ENCODE measurements around the gene WDR31. TPM values are rescaled to one million over a fixed set of nuclear protein-coding genes. Genes with fewer than 3 reads are reported as not detected.
A peak's percentile ranks its signal among the peaks of the same experiment; 100 is the strongest.
"Not testable (repeated sequence)": the region's sequence is repeated elsewhere in the genome, so short reads cannot be mapped to it uniquely, and the experiment has no call there.

The WDR31 gene
- total RNA-seq, 1 donor from 2014 or later = 2.1 TPM

DNA sequence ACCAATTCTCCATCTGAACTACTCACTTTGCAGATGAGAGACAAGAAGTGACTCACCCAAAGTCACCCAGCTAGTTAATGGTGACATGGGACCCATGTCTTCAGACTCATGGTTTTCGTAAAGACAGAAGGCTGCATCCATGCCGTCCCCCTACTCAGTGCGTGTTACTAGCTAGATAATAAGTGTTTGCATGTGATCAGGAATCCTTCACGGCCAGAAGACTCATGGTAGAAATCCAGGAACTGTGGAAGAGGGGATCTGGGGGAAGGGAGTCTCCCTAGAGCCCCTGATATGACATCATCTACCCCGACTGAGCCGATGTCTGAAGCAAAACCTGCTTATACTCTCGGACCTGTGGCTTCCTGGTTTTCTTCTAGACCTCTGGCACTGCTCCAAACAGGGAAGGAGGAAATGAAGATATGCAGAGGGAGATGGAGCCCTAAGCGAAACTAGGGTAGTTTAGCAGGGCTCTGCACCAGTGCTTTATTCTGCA, 40.2 kb downstream of the WDR31 start:
- H3K4me3 ChIP-seq (ENCODE audit: low read length in 3 of 3) = no peak overlapping the region
- peak overlapping the region in 1 of 3 donors; percentile 15 for H3K9ac ChIP-seq (ENCODE audit: low read depth in 1 of 3, low read length in 3 of 3)
- no peaks in the 10 kb centered on the region for H3K4me1 ChIP-seq (ENCODE audit: control insufficient read depth in 3 of 3, insufficient read depth in 3 of 3, low read length in 3 of 3)
- H3K27ac ChIP-seq (ENCODE audit: low read depth, low read length) = no peak overlapping the region
- H3K27me3 ChIP-seq (ENCODE audit: control insufficient read depth in 3 of 3, insufficient read depth in 3 of 3, low read length in 3 of 3) = no peaks in the 10 kb centered on the region
- H3K36me3 ChIP-seq (ENCODE audit: control insufficient read depth in 3 of 3, insufficient read depth in 3 of 3, low read length in 3 of 3) = no peaks in the 10 kb centered on the region
- no peaks in the 10 kb centered on the region for H3K9me3 ChIP-seq (ENCODE audit: control insufficient read depth in 3 of 3, low read length in 3 of 3)

DNA sequence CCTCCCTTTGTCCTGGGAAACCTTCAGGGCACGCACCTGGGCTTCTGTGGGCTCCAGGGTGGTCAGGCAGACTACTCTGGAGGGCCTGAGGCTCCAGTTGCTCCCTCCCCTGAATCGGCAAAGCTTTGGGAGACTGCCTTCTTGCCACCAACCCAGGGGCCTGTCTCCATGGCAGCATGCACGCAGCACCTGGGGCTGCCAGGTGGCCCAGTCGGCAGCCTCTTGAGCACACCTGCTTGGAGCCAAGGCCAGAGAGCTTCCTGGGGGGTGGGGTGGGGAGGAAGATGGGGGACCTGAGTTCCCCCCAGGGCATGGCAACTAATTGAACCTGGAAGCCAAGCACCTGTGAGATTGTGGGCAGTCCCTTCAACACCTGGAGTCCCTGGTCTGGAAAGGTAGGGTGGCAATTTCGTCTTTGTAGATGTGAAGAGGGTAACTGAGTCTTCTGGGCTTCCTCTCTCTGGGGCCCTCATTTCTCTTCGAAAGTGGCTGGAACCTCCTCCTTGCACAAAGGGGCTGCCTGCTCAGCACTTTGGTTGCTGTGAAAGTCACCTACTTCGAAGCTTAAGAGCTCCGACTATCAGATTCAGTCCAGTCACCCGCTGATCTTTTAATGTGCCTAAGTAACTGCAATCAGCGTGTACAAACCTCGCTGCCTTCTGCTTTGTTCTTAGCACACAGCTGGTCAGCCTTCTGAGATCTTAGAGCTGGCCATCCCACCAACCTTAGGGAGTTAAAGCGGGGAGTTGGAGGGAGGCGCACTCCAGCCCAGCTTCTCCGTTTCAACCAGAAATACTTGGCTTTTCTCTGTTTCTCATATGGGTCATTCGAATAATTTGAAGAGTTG, 40.9 kb downstream of the WDR31 start:
- no peaks in the 10 kb centered on the region for H3K4me1 ChIP-seq (ENCODE audit: control insufficient read depth in 3 of 3, insufficient read depth in 3 of 3, low read length in 3 of 3)
- H3K9ac ChIP-seq (ENCODE audit: low read depth in 1 of 3, low read length in 3 of 3) = no peak overlapping the region
- H3K27ac ChIP-seq (ENCODE audit: low read depth, low read length) = no peak overlapping the region
- H3K4me3 ChIP-seq (ENCODE audit: low read length in 3 of 3) = no peak overlapping the region
- peaks cover 0 to under 1% (median 0%) of the 10 kb centered on the region in 3 donors for H3K36me3 ChIP-seq (ENCODE audit: control insufficient read depth in 3 of 3, insufficient read depth in 3 of 3, low read length in 3 of 3)
- H3K9me3 ChIP-seq (ENCODE audit: control insufficient read depth in 3 of 3, low read length in 3 of 3) = no peaks in the 10 kb centered on the region
- no peaks in the 10 kb centered on the region for H3K27me3 ChIP-seq (ENCODE audit: control insufficient read depth in 3 of 3, insufficient read depth in 3 of 3, low read length in 3 of 3)

DNA sequence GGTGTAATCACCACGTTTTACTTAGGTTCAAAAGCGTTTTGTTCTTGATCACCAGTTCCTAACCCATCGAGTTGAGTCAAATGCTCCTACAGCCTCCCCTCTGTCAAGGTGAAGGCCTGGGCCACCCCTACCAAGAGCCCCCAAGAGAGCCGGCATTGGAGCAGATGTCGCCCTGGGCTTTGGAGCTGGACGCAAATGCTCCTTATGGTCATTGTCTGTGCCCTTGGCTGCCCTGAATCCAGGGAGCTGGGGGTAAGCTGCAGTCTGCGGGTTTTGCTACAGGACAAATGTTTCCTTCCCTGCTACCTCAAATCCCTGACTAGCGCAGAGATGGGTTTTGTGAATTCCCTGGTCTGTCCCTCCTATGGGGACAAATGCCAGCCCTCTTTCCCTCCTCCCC, 41.8 kb downstream of the WDR31 start:
- peaks cover 2 to 6% (median 3%) of the 10 kb centered on the region in 3 donors for H3K36me3 ChIP-seq (ENCODE audit: control insufficient read depth in 3 of 3, insufficient read depth in 3 of 3, low read length in 3 of 3)
- H3K27me3 ChIP-seq (ENCODE audit: control insufficient read depth in 3 of 3, insufficient read depth in 3 of 3, low read length in 3 of 3) = no peaks in the 10 kb centered on the region
- H3K27ac ChIP-seq (ENCODE audit: low read depth, low read length) = no peak overlapping the region
- no peak overlapping the region for H3K9ac ChIP-seq (ENCODE audit: low read depth in 1 of 3, low read length in 3 of 3)
- no peak overlapping the region for H3K4me3 ChIP-seq (ENCODE audit: low read length in 3 of 3)
- no peaks in the 10 kb centered on the region for H3K9me3 ChIP-seq (ENCODE audit: control insufficient read depth in 3 of 3, low read length in 3 of 3)
- H3K4me1 ChIP-seq (ENCODE audit: control insufficient read depth in 3 of 3, insufficient read depth in 3 of 3, low read length in 3 of 3) = no peaks in the 10 kb centered on the region

DNA sequence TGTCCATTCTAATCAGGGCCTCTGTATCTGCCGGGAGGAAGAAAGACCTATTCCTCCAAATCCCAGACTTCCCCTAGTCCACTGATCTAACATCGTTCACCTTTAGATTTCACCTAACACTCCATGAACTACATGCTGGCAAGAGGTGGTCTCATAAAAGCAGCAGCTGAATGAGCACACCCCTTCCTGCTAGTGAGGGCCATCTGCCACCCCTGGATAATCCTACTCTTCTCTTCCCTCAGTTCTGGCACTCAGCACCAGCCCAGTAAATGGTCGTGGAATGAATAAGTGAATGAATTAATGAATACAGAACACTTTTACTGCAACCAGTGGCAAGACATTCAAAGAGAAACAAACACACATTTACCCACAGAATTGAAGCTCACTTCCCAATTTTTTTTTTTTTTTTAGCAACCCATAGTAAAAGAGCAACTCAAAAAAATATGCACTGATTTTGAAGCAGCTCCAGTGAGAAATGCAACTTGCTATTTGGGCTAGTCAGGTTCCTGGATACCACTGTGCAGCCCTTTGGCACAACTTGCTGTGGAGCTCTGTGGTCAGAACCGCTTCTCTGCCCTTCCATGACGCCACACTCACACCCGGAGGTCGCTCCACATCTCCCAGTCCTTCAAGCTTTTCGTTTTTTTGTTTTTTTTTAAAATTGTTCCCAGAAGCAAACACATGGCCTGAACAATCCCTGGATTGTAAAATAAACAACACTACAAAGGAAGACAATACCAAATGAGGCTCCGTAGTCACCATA, 43.1 kb downstream of the WDR31 start:
- Histone ChIP-seq H3K4me1 (ENCODE audit: control insufficient read depth in 3 of 3, insufficient read depth in 3 of 3, low read length in 3 of 3) (no peaks in the 10 kb centered on the region), H3K36me3 (ENCODE audit: control insufficient read depth in 3 of 3, insufficient read depth in 3 of 3, low read length in 3 of 3) (peaks cover 8 to 19% (median 10%) of the 10 kb centered on the region in 3 donors), H3K9ac (ENCODE audit: low read depth in 1 of 3, low read length in 3 of 3) (no peak overlapping the region), H3K27ac (ENCODE audit: low read depth, low read length) (no peak overlapping the region), H3K27me3 (ENCODE audit: control insufficient read depth in 3 of 3, insufficient read depth in 3 of 3, low read length in 3 of 3) (no peaks in the 10 kb centered on the region), H3K4me3 (ENCODE audit: low read length in 3 of 3) (no peak overlapping the region), H3K9me3 (ENCODE audit: control insufficient read depth in 3 of 3, low read length in 3 of 3) (no peaks in the 10 kb centered on the region)

DNA sequence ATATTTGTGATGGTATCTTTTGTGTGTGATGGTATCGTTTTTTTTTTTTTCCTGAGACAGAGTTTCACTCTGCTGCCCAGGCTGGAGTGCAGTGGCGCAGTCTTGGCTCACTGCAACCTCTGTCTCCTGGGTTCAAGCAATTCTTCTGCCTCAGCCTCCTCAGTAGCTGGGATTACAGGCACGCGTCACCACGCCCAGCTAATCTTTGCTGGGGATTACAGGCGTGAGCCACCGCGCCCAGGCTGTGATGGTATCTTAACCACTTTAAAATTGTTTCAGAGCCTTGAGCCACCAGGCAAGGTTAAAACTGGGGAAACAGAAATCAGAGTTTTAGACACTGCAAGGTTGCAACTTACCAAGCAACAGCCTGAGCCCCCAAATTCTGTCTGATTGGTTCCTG, 43.8 kb downstream of the WDR31 start:
- not testable (repeated sequence) for H3K9ac ChIP-seq (ENCODE audit: low read depth in 1 of 3, low read length in 3 of 3); H3K27me3 ChIP-seq (ENCODE audit: control insufficient read depth in 3 of 3, insufficient read depth in 3 of 3, low read length in 3 of 3); H3K27ac ChIP-seq (ENCODE audit: low read depth, low read length); H3K4me1 ChIP-seq (ENCODE audit: control insufficient read depth in 3 of 3, insufficient read depth in 3 of 3, low read length in 3 of 3); H3K4me3 ChIP-seq (ENCODE audit: low read length in 3 of 3); H3K9me3 ChIP-seq (ENCODE audit: control insufficient read depth in 3 of 3, low read length in 3 of 3)
- peaks cover 14 to 25% (median 17%) of the 10 kb centered on the region in 3 donors for H3K36me3 ChIP-seq (ENCODE audit: control insufficient read depth in 3 of 3, insufficient read depth in 3 of 3, low read length in 3 of 3)

DNA sequence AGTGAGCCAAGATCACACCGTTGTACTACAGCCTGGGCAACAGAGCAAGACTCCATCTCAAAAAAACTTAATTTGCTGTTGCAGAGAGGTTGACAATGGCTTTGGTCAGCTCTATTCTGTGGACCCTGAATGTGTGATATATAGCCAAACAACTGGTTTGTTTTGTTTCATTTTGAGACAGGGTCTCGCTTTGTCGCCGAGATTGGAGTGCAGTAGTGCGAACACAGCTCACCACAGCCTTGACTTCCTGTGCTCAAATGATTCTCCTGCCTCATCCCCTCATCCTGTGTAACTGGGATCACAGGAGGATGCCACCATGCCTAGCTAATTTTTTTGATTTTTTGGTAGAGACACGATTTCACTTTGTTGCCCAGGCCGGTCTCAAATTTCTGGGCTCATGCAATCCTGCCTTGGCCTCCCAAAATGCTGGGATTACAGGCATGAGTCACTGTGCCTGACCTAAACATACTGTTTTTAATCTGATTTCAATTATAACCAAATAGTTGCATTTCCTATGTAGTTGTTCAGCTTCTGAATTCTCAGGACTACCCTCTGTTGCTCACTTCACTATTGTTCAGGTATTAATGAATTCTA, 46.7 kb downstream of the WDR31 start:
- Histone ChIP-seq H3K4me1 (ENCODE audit: control insufficient read depth in 3 of 3, insufficient read depth in 3 of 3, low read length in 3 of 3) (peaks cover 0 to 2% (median 0%) of the 10 kb centered on the region in 3 donors), H3K27ac (ENCODE audit: low read depth, low read length) (no peak overlapping the region), H3K27me3 (ENCODE audit: control insufficient read depth in 3 of 3, insufficient read depth in 3 of 3, low read length in 3 of 3) (no peaks in the 10 kb centered on the region), H3K9me3 (ENCODE audit: control insufficient read depth in 3 of 3, low read length in 3 of 3) (no peaks in the 10 kb centered on the region), H3K9ac (ENCODE audit: low read depth in 1 of 3, low read length in 3 of 3) (no peak overlapping the region), H3K4me3 (ENCODE audit: low read length in 3 of 3) (no peak overlapping the region), H3K36me3 (ENCODE audit: control insufficient read depth in 3 of 3, insufficient read depth in 3 of 3, low read length in 3 of 3) (peaks cover 29 to 48% (median 43%) of the 10 kb centered on the region in 3 donors)

DNA sequence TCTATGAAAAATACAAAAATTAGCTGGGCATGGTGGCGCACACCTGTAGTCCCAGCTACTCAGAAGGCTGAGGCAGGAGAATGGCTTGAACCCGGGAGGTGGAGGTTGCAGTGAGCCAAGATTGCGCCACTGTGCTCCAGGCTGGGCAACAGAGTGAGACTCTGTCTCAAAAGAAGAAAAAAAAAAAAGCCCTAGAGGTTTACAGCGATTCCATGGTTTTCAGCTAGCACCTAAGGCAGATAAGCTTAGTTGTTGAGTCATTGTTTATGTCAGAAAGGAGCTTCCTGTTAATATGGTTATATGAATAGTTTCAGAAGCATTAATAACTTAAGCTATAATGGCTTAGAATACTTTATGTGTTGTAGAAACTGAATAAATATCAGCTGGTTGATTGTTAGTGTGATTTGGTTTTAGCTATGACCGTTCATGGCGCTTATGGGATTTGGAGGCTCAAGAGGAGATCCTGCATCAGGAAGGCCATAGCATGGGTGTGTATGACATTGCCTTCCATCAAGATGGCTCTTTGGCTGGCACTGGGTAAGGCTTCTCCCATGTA, 49.9 kb downstream of the WDR31 start:
- no peak overlapping the region for H3K9ac ChIP-seq (ENCODE audit: low read depth in 1 of 3, low read length in 3 of 3)
- H3K4me3 ChIP-seq (ENCODE audit: low read length in 3 of 3) = no peak overlapping the region
- H3K36me3 ChIP-seq (ENCODE audit: control insufficient read depth in 3 of 3, insufficient read depth in 3 of 3, low read length in 3 of 3) = peaks cover 48 to 72% (median 68%) of the 10 kb centered on the region in 3 donors
- peaks cover 0 to 2% (median 0%) of the 10 kb centered on the region in 3 donors for H3K4me1 ChIP-seq (ENCODE audit: control insufficient read depth in 3 of 3, insufficient read depth in 3 of 3, low read length in 3 of 3)
- H3K9me3 ChIP-seq (ENCODE audit: control insufficient read depth in 3 of 3, low read length in 3 of 3) = no peaks in the 10 kb centered on the region
- H3K27me3 ChIP-seq (ENCODE audit: control insufficient read depth in 3 of 3, insufficient read depth in 3 of 3, low read length in 3 of 3) = no peaks in the 10 kb centered on the region
- no peak overlapping the region for H3K27ac ChIP-seq (ENCODE audit: low read depth, low read length)

DNA sequence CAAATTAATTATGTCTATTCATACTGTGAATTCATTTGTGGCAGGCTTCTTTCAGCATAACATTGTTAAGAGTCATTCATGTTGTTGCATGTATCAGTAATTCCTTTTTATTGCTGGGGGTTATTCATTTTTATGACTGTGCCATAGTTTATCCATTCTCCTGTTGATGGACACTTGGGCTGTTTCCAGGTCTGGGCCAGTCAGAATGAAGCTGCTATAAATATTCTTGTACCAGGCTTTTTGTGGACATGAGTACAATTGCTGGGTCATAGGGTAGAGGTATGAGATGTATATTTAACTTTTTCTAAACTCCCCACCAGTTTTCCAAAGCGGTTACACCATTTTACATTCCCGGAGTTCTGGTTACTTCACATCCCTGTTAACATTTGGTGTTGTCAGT, 51.0 kb downstream of the WDR31 start:
- H3K36me3 ChIP-seq (ENCODE audit: control insufficient read depth in 3 of 3, insufficient read depth in 3 of 3, low read length in 3 of 3) = peaks cover 54 to 81% (median 74%) of the 10 kb centered on the region in 3 donors
- H3K9me3 ChIP-seq (ENCODE audit: control insufficient read depth in 3 of 3, low read length in 3 of 3) = no peaks in the 10 kb centered on the region
- no peak overlapping the region for H3K4me3 ChIP-seq (ENCODE audit: low read length in 3 of 3)
- no peaks in the 10 kb centered on the region for H3K27me3 ChIP-seq (ENCODE audit: control insufficient read depth in 3 of 3, insufficient read depth in 3 of 3, low read length in 3 of 3)
- no peak overlapping the region for H3K9ac ChIP-seq (ENCODE audit: low read depth in 1 of 3, low read length in 3 of 3)
- no peak overlapping the region for H3K27ac ChIP-seq (ENCODE audit: low read depth, low read length)
- peaks cover 0 to 2% (median 0%) of the 10 kb centered on the region in 3 donors for H3K4me1 ChIP-seq (ENCODE audit: control insufficient read depth in 3 of 3, insufficient read depth in 3 of 3, low read length in 3 of 3)

DNA sequence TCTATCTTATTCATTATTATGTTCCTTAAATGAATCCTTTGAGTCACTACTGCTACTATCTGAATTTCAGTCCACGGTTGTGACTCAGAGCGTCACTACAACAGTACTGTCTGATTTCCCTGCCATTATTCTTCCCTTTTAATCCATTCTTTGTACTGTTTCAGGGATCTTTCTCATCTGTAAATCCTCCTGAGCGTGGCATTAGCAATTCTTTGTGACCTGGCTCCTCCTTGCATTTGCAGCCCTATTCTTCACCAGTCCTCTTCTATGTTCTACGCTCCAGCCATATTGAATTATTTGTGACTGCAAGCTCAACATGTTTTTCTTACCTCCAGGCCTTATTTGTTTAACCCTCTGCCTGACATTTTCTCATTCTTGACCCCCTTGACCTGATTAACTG, 58.7 kb downstream of the WDR31 start:
- no peak overlapping the region for H3K4me3 ChIP-seq (ENCODE audit: low read length in 3 of 3)
- H3K36me3 ChIP-seq (ENCODE audit: control insufficient read depth in 3 of 3, insufficient read depth in 3 of 3, low read length in 3 of 3) = peaks cover 41 to 77% (median 65%) of the 10 kb centered on the region in 3 donors
- no peaks in the 10 kb centered on the region for H3K27me3 ChIP-seq (ENCODE audit: control insufficient read depth in 3 of 3, insufficient read depth in 3 of 3, low read length in 3 of 3)
- no peaks in the 10 kb centered on the region for H3K9me3 ChIP-seq (ENCODE audit: control insufficient read depth in 3 of 3, low read length in 3 of 3)
- H3K27ac ChIP-seq (ENCODE audit: low read depth, low read length) = no peak overlapping the region
- no peak overlapping the region for H3K9ac ChIP-seq (ENCODE audit: low read depth in 1 of 3, low read length in 3 of 3)
- peaks cover 2 to 3% (median 2%) of the 10 kb centered on the region in 3 donors for H3K4me1 ChIP-seq (ENCODE audit: control insufficient read depth in 3 of 3, insufficient read depth in 3 of 3, low read length in 3 of 3)

All from skeletal muscle tissue (tissue), 4 donors.